CD4-positive, alpha-beta T cell (primary cell): ENCODE results near the gene MSI2. TPM values are rescaled to one million over a fixed set of nuclear protein-coding genes. Genes with fewer than 3 reads are reported as not detected.

Experiments used
- ATAC-seq: fragments of 200-7000 bp; cut with Tn5 transposase; one replicate; pipeline ENCODE4 v1.10.0; 2022; ENCODE audit warnings: mild to moderate bottlenecking; ENCODE audit not compliant: poor library complexity
- CTCF ChIA-PET: fragments of 350-600 bp; sonication (Branson Sonifier 250); formaldehyde crosslinking; loops from one replicate; lab custom pipeline; 2021; ENCODE audit warnings: antibody characterized with exemption, inconsistent platforms; lab: Charles Lee
- POLR2A ChIA-PET: fragments of 350-600 bp; sonication (Branson Sonifier 250); formaldehyde crosslinking; loops from one replicate; lab custom pipeline; 2021; ENCODE audit warnings: antibody characterized with exemption, inconsistent platforms; lab: Charles Lee
- DNase-seq, 14 experiments: peaks; one replicate each; pipeline ENCODE4 v3.0.0-alpha.2; 2013 to 2020; ENCODE audit warnings: mixed read lengths in 2 of 14
- H3K27ac ChIP-seq, 2 donors: one replicate each; pipeline versions ENCODE4 v1.5.1 to v1.7.0; 2013; ENCODE audit warnings: low read length in 2 of 2, low read depth in 1 of 2, mild to moderate bottlenecking in 1 of 2
- H3K27me3 ChIP-seq, 2 experiments: 1 replicate in 1 of 2; 2 replicates in 1 of 2; pipeline versions ENCODE4 v1.6.1 to v1.7.0; 2013; ENCODE audit warnings: low read length in 2 of 2, control low read depth in 1 of 2, mild to moderate bottlenecking in 1 of 2, moderate library complexity in 1 of 2; ENCODE audit not compliant: insufficient read depth in 2 of 2, control insufficient read depth in 1 of 2
- H3K36me3 ChIP-seq: one replicate; pipeline ENCODE4 v1.6.1; 2013; ENCODE audit warnings: low read length, control low read depth; ENCODE audit not compliant: insufficient read depth
- H3K4me1 ChIP-seq: one replicate; pipeline ENCODE4 v1.6.1; 2013; ENCODE audit warnings: low read length, control low read depth; ENCODE audit not compliant: insufficient read depth
- H3K4me3 ChIP-seq: one replicate; pipeline ENCODE4 v1.5.1; 2013; ENCODE audit warnings: mild to moderate bottlenecking, low read length, moderate library complexity
- H3K9me3 ChIP-seq, 2 experiments: 1 replicate in 1 of 2; 2 replicates in 1 of 2; pipeline versions ENCODE4 v1.6.1 to v1.7.0; 2013; ENCODE audit warnings: low read length in 2 of 2, mild to moderate bottlenecking in 2 of 2, control low read depth in 1 of 2, moderate library complexity in 1 of 2; ENCODE audit not compliant: control insufficient read depth in 1 of 2, insufficient read depth in 1 of 2
- H3K27ac Mint-ChIP-seq: one replicate; pipeline ENCODE4 v1.8.0; 2020; ENCODE audit warnings: mixed read lengths
- H3K27me3 Mint-ChIP-seq: one replicate; pipeline ENCODE4 v1.8.0; 2021; ENCODE audit warnings: mixed read lengths
- H3K36me3 Mint-ChIP-seq: one replicate; pipeline ENCODE4 v1.8.0; 2021; ENCODE audit warnings: low read depth, mixed read lengths
- H3K4me1 Mint-ChIP-seq: one replicate; pipeline ENCODE4 v1.8.0; 2021; ENCODE audit warnings: low read depth, mixed read lengths
- H3K4me3 Mint-ChIP-seq: one replicate; pipeline ENCODE4 v1.8.0; 2020; ENCODE audit warnings: mild to moderate bottlenecking, mixed read lengths
- H3K9me3 Mint-ChIP-seq: one replicate; pipeline ENCODE4 v1.8.0; 2020; ENCODE audit warnings: mixed read lengths
- intact Hi-C, 2 experiments: fragments of 100-400 bp; cut with DNase I in 1 of 2; cut with micrococcal nuclease in 1 of 2; formaldehyde crosslinking; loops; one replicate each; pipeline versions ENCODE4 v1.15.1 to v1.9.0; 2023 to 2025; cut with DNase I, micrococcal nuclease
- total RNA-seq, 174 experiments: library from RNA in 2 of 174; stranded (reverse) in 2 of 174; gene quantifications; one replicate each; pipeline ENCODE4 v1.2.3 and lab custom pipeline; 2021 to 2026
- TF ChIP-seq, protein P1 (sequence below): fragments of 200-600 bp; IDR thresholded peaks from one replicate; pipeline ENCODE4 v1.8.0; 2022; ENCODE audit warnings: antibody characterized with exemption, mild to moderate bottlenecking

The MSI2 gene
- total RNA-seq, 2 experiments from 2014 or later, result 129 to 132 TPM

DNA sequence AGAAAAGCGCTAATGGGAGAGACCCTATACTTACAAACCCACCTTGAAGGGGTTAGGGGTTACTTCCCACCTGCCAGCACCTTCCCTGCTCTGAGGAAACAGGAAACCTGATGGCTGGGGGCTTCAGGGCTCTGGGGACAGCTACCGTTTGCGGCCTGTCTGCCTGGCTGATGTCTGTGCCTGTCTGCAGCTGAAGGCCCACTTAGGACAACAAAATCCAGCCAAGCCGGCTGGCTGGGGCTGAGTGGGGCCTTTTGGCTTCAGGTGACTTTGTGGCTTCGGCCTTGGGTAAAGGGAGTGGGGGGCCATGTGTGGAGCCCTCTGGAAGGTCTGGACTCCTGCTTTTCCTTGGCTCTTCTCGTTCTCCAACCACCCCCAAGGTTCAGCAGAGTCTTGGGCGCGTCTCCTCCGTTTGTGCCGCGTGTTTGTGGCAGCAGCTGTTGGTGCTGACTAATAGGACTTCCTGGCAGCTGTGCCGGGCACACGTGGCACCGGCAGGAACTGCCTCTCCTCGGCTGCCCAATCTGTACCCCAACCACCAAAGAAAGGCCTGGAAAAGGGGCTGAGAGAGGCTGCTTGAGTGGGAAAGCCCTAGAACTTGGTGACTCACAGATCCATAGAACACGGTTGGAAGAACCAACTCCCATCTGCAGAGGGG, 186.7 kb downstream of the MSI2 start:
- Mint-ChIP-seq H3K36me3 (peaks cover 6% of the 10 kb centered on the region), H3K27me3 (no peaks in the 10 kb centered on the region), H3K4me3 (peak overlapping the region; percentile 50), H3K9me3 (no peaks in the 10 kb centered on the region), H3K4me1 (peaks cover 80% of the 10 kb centered on the region), H3K27ac (peak overlapping the region; percentile 87)
- H3K36me3 ChIP-seq, result no peaks in the 10 kb centered on the region
- DNase-seq, result peak; percentile 28 to 69 (median 53)
- intact Hi-C loops, result loop anchor here (5.0 to 10.0 kb wide), 4 partner anchors 52 to 201 kb away; partner anchors contain the start of gene MSI2 (in 1 of the 2)
- H3K9me3 ChIP-seq, result no peaks in the 10 kb centered on the region
- H3K27ac ChIP-seq, result peak overlapping the region in 1 of 2 donors; percentile 47
- H3K4me3 ChIP-seq, result no peak overlapping the region
- no peaks in the 10 kb centered on the region for H3K27me3 ChIP-seq
- ChIA-PET CTCF (no interaction called here), POLR2A (interaction anchor here (0.7 to 1.0 kb wide), 3 partner anchors 12 to 27 kb away, joined by 3 read pairs; no protein-coding TSS in a partner anchor)
- peak; percentile 41 for ATAC-seq
- H3K4me1 ChIP-seq, result peaks cover 59% of the 10 kb centered on the region
- TF ChIP-seq, protein P1, sequence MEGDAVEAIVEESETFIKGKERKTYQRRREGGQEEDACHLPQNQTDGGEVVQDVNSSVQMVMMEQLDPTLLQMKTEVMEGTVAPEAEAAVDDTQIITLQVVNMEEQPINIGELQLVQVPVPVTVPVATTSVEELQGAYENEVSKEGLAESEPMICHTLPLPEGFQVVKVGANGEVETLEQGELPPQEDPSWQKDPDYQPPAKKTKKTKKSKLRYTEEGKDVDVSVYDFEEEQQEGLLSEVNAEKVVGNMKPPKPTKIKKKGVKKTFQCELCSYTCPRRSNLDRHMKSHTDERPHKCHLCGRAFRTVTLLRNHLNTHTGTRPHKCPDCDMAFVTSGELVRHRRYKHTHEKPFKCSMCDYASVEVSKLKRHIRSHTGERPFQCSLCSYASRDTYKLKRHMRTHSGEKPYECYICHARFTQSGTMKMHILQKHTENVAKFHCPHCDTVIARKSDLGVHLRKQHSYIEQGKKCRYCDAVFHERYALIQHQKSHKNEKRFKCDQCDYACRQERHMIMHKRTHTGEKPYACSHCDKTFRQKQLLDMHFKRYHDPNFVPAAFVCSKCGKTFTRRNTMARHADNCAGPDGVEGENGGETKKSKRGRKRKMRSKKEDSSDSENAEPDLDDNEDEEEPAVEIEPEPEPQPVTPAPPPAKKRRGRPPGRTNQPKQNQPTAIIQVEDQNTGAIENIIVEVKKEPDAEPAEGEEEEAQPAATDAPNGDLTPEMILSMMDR, result no peak

DNA sequence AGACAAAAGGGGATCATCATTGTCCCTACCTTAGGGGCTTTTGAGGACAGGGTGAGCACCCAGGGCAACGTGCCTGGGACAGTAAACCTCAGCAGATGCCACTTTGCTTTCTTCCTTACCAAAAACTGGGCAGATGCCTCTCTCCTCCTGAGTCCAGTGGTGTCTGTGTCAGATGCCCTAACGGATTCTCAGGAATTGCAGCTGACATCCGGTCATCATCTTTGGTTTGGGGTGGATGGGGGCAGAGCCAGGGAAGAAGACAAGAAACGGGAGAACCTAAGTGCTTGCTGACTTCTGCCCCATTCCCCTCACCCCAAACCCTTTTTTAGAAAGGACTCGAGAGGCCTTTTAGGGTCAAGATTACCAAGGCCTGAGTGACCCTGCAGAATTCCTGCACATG, 187.5 kb downstream of the MSI2 start:
- intact Hi-C loops, result loop anchor here (5.0 to 10.0 kb wide), 4 partner anchors 51 to 201 kb away; partner anchors contain the start of gene MSI2 (in 1 of the 2)
- no peak for ATAC-seq
- Mint-ChIP-seq H3K27me3 (no peaks in the 10 kb centered on the region), H3K36me3 (peaks cover 6% of the 10 kb centered on the region), H3K27ac (no peak overlapping the region), H3K4me3 (no peak overlapping the region), H3K4me1 (peaks cover 86% of the 10 kb centered on the region), H3K9me3 (no peaks in the 10 kb centered on the region)
- Histone ChIP-seq H3K36me3 (no peaks in the 10 kb centered on the region), H3K27me3 (no peaks in the 10 kb centered on the region), H3K4me3 (no peak overlapping the region), H3K27ac (no peak overlapping the region), H3K9me3 (no peaks in the 10 kb centered on the region), H3K4me1 (peaks cover 59% of the 10 kb centered on the region)
- DNase-seq, result no peak
- POLR2A ChIA-PET, result interaction anchor here (0.7 to 1.0 kb wide), 3 partner anchors 12 to 26 kb away, joined by 3 read pairs; no protein-coding TSS in a partner anchor
- CTCF ChIA-PET, result no interaction called here
- TF ChIP-seq, protein P1, result no peak

DNA sequence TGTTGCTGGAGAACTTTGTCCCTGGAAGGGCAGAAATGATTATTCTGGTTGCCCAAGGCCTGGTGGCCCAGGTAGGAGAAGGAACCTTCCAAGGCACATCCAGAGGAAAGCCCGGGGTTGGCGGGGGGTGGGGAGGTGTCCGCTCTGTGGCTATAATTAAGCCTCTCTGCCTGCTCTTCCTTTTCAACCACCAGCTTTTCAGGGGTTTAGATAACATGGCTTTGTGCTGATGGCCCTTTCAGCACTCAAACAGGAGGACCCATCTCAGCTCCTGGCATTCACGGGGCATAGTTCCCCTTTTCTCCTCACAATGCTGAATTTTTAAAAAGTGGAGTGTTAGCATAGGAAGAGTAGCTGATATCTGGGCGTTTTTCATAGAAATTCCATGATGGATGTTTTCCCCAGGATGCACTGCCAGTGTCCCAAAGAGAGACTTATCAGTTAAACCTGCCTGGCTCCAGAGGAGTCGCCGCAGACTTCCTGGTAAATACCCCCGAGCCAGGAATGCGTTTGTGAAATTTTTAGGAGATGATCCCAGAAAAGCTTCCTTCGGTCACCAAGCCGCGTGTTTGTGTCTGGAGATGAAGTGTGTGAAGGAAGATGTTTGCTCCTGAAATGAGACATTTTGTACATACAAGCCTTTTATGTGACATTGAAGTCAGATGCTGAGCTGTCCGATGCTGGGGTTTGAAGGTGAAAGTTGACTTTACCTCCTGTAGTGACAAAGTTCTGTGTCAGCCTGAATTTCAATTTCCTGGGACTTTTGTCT, 188.5 kb downstream of the MSI2 start:
- POLR2A ChIA-PET, result no interaction called here
- Mint-ChIP-seq H3K4me3 (no peak overlapping the region), H3K27ac (peak overlapping the region; percentile 12), H3K9me3 (no peaks in the 10 kb centered on the region), H3K27me3 (no peaks in the 10 kb centered on the region), H3K36me3 (peaks cover 6% of the 10 kb centered on the region), H3K4me1 (peaks cover 82% of the 10 kb centered on the region)
- ATAC-seq (no peak), DNase-seq (no peak)
- Histone ChIP-seq H3K4me3 (no peak overlapping the region), H3K27me3 (no peaks in the 10 kb centered on the region), H3K9me3 (no peaks in the 10 kb centered on the region), H3K27ac (no peak overlapping the region), H3K4me1 (peaks cover 49% of the 10 kb centered on the region), H3K36me3 (no peaks in the 10 kb centered on the region)
- TF ChIP-seq, protein P1, result no peak
- CTCF ChIA-PET, result no interaction called here
- intact Hi-C loops, result loop anchor here (5.0 to 10.0 kb wide), 4 partner anchors 50 to 203 kb away; partner anchors contain the start of gene MSI2 (in 1 of the 2)
